ENCODE results near the gene YOD1. TPM values are rescaled to one million over a fixed set of nuclear protein-coding genes. Genes with fewer than 3 reads are reported as not detected.

Gene YOD1
- total and polyA plus RNA-seq, 2 of the 4 experiments (the other 2 are of a cell fraction): 1.8 to 5.4 TPM

DNA sequence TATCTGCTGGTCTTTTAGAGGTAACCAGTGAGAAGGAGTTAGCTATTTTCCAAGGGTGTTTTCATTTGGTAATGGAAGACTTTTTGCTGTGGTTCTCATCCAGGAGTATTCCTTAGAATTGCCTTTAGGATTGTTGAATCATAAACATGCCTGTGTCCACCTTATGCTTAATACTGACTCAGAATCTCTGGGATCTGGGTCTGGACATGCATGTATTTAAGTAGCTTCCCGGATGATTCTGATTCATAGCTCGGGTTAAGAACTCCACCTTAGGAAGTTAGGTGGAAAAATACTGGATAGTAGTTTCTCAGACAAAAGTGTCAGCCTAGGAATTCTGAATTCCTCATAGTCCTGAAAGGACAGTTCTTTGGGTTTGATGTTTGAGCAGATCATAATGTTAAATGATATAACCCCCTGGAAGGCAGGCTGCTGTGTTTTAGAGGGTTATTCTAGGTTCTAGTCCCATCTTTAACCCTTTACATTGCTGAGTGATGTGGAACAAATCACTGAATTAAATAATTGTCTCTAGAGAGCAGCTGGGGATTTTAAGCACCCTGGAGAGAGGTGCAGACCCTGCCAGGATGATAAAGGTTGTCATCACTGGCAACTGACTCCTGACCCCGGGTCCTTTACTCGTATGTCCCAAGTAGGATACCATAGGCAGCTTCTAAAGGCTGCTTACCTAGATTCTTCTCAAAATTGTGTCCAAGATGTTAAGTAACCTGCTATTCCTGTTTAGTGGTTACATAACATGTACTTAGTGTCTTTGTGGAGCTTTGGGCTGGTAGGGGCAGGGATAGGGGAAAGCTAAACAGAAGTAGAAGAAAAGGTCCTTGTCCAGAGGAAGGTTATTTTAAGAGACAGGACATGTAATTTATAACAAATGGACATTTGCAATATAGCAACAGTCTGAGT, 23.2 kb upstream of the YOD1 start (continued):
- TF ChIP-seq BHLHE40 (IDR thresholded peaks at IDR 0.05; ENCODE audit: low read depth, low read length) (no peak), FOS (IDR thresholded peaks at IDR 0.05; ENCODE audit: low read depth, low read length) (no peak)

DNA sequence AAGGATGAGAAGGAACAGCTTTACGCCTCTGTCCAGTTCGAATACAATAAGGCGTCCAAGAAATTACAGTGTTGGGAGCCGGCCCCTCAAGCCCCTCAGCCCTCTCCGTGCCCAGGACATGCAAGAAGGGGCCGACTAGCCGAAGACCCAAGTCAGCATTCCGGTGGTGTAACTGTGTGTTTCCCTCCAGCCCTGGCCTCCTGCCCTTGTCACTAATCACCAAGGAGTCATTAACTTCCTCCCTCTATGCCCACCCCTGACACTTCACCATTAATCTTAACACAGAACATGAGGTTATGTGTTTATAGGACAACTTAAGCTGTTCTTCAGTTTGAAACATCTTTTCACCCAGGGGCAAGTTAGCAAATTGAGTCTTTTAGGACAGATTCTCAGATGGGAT, 21.2 kb upstream of the YOD1 start:
- Histone ChIP-seq H3K9ac (ENCODE audit: low read depth, low read length) (no peak overlapping the region), H3K36me3 (ENCODE audit: control insufficient read depth, insufficient read depth, low read length) (no peaks in the 10 kb centered on the region), H2AK5ac (ENCODE audit: low read depth, low read length) (no peak overlapping the region), H3K18ac (ENCODE audit: low read depth, low read length) (no peak overlapping the region), H3K23ac (ENCODE audit: low read depth, low read length) (no peak overlapping the region), H4K8ac (ENCODE audit: low read depth in 2 of 2, low read length in 2 of 2) (no peak overlapping the region), H3K4ac (ENCODE audit: low read depth, low read length) (no peak overlapping the region), H2BK120ac (ENCODE audit: low read depth, low read length) (no peak overlapping the region), H3K14ac (replicated peaks; ENCODE audit: low read depth, low read length) (no peak overlapping the region), H4K91ac (ENCODE audit: insufficient read depth, low read depth, low read length) (no peak overlapping the region), H3K27ac (ENCODE audit: insufficient read depth, low read length) (no peak overlapping the region), H2BK15ac (ENCODE audit: low read depth, low read length) (no peak overlapping the region), H3K56ac (ENCODE audit: extremely low read depth, insufficient read depth, low read length) (no peak overlapping the region), H4K5ac (ENCODE audit: low read depth, low read length) (no peak overlapping the region), H2BK20ac (ENCODE audit: low read depth, low read length) (no peak overlapping the region), H2BK5ac (ENCODE audit: low read depth, low read length, poor library complexity, severe bottlenecking) (no peak overlapping the region), H4K20me1 (ENCODE audit: insufficient read depth, low read length) (no peaks in the 10 kb centered on the region), H3K4me1 (ENCODE audit: control insufficient read depth, insufficient read depth, low read length) (no peaks in the 10 kb centered on the region), H3K4me2 (ENCODE audit: low read depth, low read length) (no peak overlapping the region), H2AK9ac (replicated peaks; ENCODE audit: low read depth, low read length, poor library complexity) (no peak overlapping the region), H3K79me1 (ENCODE audit: low read depth in 1 of 2, low read length in 2 of 2) (no peaks in the 10 kb centered on the region), H3K27me3 (ENCODE audit: control insufficient read depth, insufficient read depth, low read length) (no peaks in the 10 kb centered on the region; the same call in 1 of the 2 replicates), H3K4me3 (ENCODE audit: insufficient read depth, low read depth, low read length) (no peak overlapping the region), H3K9me1 (ENCODE audit: insufficient read depth, low read length) (no peaks in the 10 kb centered on the region), H2AFZ (replicated peaks; ENCODE audit: low read length, poor library complexity) (no peak overlapping the region), H3K9me3 (ENCODE audit: control insufficient read depth, insufficient read depth, low read length) (no peaks in the 10 kb centered on the region)
- TF ChIP-seq NFE2L2 (IDR thresholded peaks at IDR 0.05; ENCODE audit: low read depth, low read length) (no peak), MXI1 (IDR thresholded peaks at IDR 0.05; ENCODE audit: borderline replicate concordance, low read depth, low read length) (no peak), SMC3 (IDR thresholded peaks at IDR 0.05; ENCODE audit: low read depth, low read length) (no peak), CHD1 (IDR thresholded peaks at IDR 0.05; ENCODE audit: low read depth, low read length) (no peak), MAZ (IDR thresholded peaks at IDR 0.05; ENCODE audit: borderline replicate concordance, low read depth, low read length) (no peak), FOS (IDR thresholded peaks at IDR 0.05; ENCODE audit: low read depth, low read length) (no peak)
- TF ChIP-seq, protein P1, sequence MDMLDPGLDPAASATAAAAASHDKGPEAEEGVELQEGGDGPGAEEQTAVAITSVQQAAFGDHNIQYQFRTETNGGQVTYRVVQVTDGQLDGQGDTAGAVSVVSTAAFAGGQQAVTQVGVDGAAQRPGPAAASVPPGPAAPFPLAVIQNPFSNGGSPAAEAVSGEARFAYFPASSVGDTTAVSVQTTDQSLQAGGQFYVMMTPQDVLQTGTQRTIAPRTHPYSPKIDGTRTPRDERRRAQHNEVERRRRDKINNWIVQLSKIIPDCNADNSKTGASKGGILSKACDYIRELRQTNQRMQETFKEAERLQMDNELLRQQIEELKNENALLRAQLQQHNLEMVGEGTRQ (IDR thresholded peaks at IDR 0.05; ENCODE audit: low read depth, low read length): no peak
- TF ChIP-seq, protein P2, sequence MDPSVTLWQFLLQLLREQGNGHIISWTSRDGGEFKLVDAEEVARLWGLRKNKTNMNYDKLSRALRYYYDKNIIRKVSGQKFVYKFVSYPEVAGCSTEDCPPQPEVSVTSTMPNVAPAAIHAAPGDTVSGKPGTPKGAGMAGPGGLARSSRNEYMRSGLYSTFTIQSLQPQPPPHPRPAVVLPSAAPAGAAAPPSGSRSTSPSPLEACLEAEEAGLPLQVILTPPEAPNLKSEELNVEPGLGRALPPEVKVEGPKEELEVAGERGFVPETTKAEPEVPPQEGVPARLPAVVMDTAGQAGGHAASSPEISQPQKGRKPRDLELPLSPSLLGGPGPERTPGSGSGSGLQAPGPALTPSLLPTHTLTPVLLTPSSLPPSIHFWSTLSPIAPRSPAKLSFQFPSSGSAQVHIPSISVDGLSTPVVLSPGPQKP (IDR thresholded peaks at IDR 0.05; ENCODE audit: borderline replicate concordance, low read depth, low read length): no peak
- POLR2A ChIA-PET (ENCODE audit: unreplicated experiment): no interaction called here
- 83% methylated on average over 5 of the region's 8 CpGs; no CpG with 5 or more reads in 1 of the 2 experiments for WGBS, 2 experiments (ENCODE audit: extremely low coverage in 2 of 2, insufficient read length in 1 of 2)
- dilution Hi-C loops (cut with HindIII; ENCODE audit: low sequenced_read_pairs, unreplicated experiment) (no loop called here), in situ Hi-C loops (cut with MboI; ENCODE audit: low sequenced_read_pairs) (no loop called here), intact Hi-C loops (cut with micrococcal nuclease) (loop anchor here (10.0 kb wide), 2 partner anchors 157 to 317 kb away; no protein-coding TSS in a partner anchor)
- no TSS peak for BruUV-seq (replicated peaks)
- CTCF ChIA-PET: interaction anchor here (1.0 kb wide), 1 partner anchor 93 kb away, joined by 3 read pairs; no protein-coding TSS in a partner anchor
- no peak for DNase-seq
- ATAC-seq (ENCODE audit: low read depth): no peak

Data from IMR-90 (cell line).